H1 (cell line): Measurements from ENCODE around the gene KBTBD2. TPM values are rescaled to one million over a fixed set of nuclear protein-coding genes. Genes with fewer than 3 reads are reported as not detected.

Experiments used
- CTCF ChIA-PET: fragments of 300-600 bp; sonication (Branson Sonifier 250); formaldehyde crosslinking; loops from one replicate; lab custom pipeline; 2021; ENCODE audit not compliant: partially characterized antibody; lab: Charles Lee
- POLR2A ChIA-PET: fragments of 300-600 bp; sonication (Branson Sonifier 250); formaldehyde crosslinking; loops from one replicate; lab custom pipeline; 2021; ENCODE audit warnings: inconsistent platforms; ENCODE audit not compliant: partially characterized antibody; lab: Charles Lee
- DNase-seq, 2 experiments: peaks; one replicate each; pipeline versions ENCODE4 v3.0.0 to v3.0.0-alpha.2; 2010 to 2022; ENCODE audit warnings: low spot score in 2 of 2, low read depth in 1 of 2, mixed read lengths in 1 of 2
- FAIRE-seq: peaks from 2 replicates; lab custom pipeline; 2011; peaks lifted over from hg19 to GRCh38; lab: Jason Lieb, UNC
- H2AFZ ChIP-seq: 2 replicates; pipeline ENCODE4 v1.8.1; 2012; ENCODE audit warnings: low read length, inconsistent platforms
- H2AK5ac ChIP-seq: 2 replicates; pipeline ENCODE4 v1.6.1; 2013; ENCODE audit warnings: low read depth, low read length
- H2BK120ac ChIP-seq: replicated peaks from 2 replicates; pipeline ENCODE3; 2013; ENCODE audit warnings: low read depth, low read length, inconsistent platforms
- H2BK12ac ChIP-seq: 2 replicates; pipeline ENCODE4 v1.6.1; 2013; ENCODE audit warnings: low read depth, low read length
- H2BK15ac ChIP-seq: 2 replicates; pipeline ENCODE4 v1.6.1; 2013; ENCODE audit warnings: low read length
- H2BK20ac ChIP-seq: 2 replicates; pipeline ENCODE4 v1.6.1; 2013; ENCODE audit warnings: low read length
- H2BK5ac ChIP-seq: 2 replicates; pipeline ENCODE4 v1.6.1; 2013; ENCODE audit warnings: low read depth, low read length
- H3K14ac ChIP-seq: 2 replicates; pipeline ENCODE4 v1.6.1; 2013; ENCODE audit warnings: inconsistent platforms; ENCODE audit not compliant: insufficient read length
- H3K18ac ChIP-seq: 2 replicates; pipeline ENCODE4 v1.6.1; 2013; ENCODE audit warnings: low read length; ENCODE audit errors: extremely low read depth
- H3K23ac ChIP-seq: 2 replicates; pipeline ENCODE4 v1.6.1; 2013; ENCODE audit warnings: inconsistent platforms; ENCODE audit not compliant: insufficient read length
- H3K23me2 ChIP-seq: 2 replicates; pipeline ENCODE4 v1.6.1; 2013; ENCODE audit warnings: low read depth, low read length
- H3K27ac ChIP-seq: 2 replicates; pipeline ENCODE4 v1.6.1; 2011; ENCODE audit warnings: low read depth, low read length, inconsistent platforms
- H3K27me3 ChIP-seq, 4 experiments: replicated peaks in 1 of 4; 1 replicate in 1 of 4; 2 replicates in 3 of 4; pipeline versions ENCODE4 v1.6.1 to v1.8.1; 2011 to 2013; ENCODE audit warnings: low read length in 3 of 4, mild to moderate bottlenecking in 3 of 4, inconsistent platforms in 2 of 4, mixed read lengths in 2 of 4, moderate library complexity in 1 of 4; ENCODE audit not compliant: control insufficient read depth in 3 of 4, insufficient read depth in 3 of 4; ENCODE audit errors: extremely low read depth in 1 of 4
- H3K36me3 ChIP-seq, 4 experiments: 2 replicates each; pipeline versions ENCODE4 v1.6.1 to v1.8.1; 2011 to 2013; ENCODE audit warnings: mild to moderate bottlenecking in 4 of 4, low read length in 3 of 4, moderate library complexity in 2 of 4, control low read depth in 1 of 4, inconsistent platforms in 1 of 4; ENCODE audit not compliant: insufficient read depth in 4 of 4, control insufficient read depth in 2 of 4
- H3K4ac ChIP-seq: replicated peaks from 2 replicates; pipeline ENCODE3; 2013; ENCODE audit warnings: low read length, low read depth, mixed read lengths, inconsistent platforms; ENCODE audit not compliant: insufficient read length
- H3K4me1 ChIP-seq, 4 experiments: replicated peaks in 1 of 4; 1 replicate in 1 of 4; 2 replicates in 3 of 4; pipeline versions ENCODE4 v1.6.1 to v1.8.1; 2011 to 2013; ENCODE audit warnings: low read length in 3 of 4, inconsistent platforms in 2 of 4, mixed read lengths in 1 of 4; ENCODE audit not compliant: insufficient read depth in 4 of 4, control insufficient read depth in 3 of 4
- H3K4me2 ChIP-seq, 2 experiments: 2 replicates each; pipeline versions ENCODE4 v1.6.1 to v1.8.1; 2011 to 2013; ENCODE audit warnings: low read depth in 2 of 2, low read length in 2 of 2, control low read depth in 1 of 2, inconsistent platforms in 1 of 2, mild to moderate bottlenecking in 1 of 2; ENCODE audit not compliant: insufficient read depth in 1 of 2
- H3K4me3 ChIP-seq, 4 experiments: fragments of 200-600, 300-600 bp in 1 of 4; sonication (generic), shearing (Covaris generic), sonication (Bioruptor Twin) in 1 of 4; 2 replicates each; pipeline versions ENCODE4 v1.5.1 to v1.8.1; 2011 to 2016; ENCODE audit warnings: low read length in 4 of 4, low read depth in 3 of 4, control low read depth in 2 of 4, inconsistent platforms in 2 of 4, mild to moderate bottlenecking in 2 of 4, mixed read lengths in 1 of 4, moderate library complexity in 1 of 4; ENCODE audit not compliant: insufficient read depth in 2 of 4; ENCODE audit errors: extremely low read depth in 1 of 4
- H3K56ac ChIP-seq: replicated peaks from 2 replicates; pipeline ENCODE3; 2013; ENCODE audit warnings: low read depth, mild to moderate bottlenecking, mixed read lengths, low read length, inconsistent platforms; ENCODE audit not compliant: insufficient read length
- H3K79me1 ChIP-seq: 2 replicates; pipeline ENCODE4 v1.6.1; 2013; ENCODE audit warnings: low read depth, low read length, control low read depth
- H3K79me2 ChIP-seq, 2 experiments: 2 replicates each; pipeline versions ENCODE4 v1.6.1 to v1.8.1; 2012 to 2013; ENCODE audit warnings: low read length in 2 of 2, mild to moderate bottlenecking in 2 of 2, inconsistent platforms in 1 of 2; ENCODE audit not compliant: insufficient read depth in 2 of 2, control insufficient read depth in 1 of 2
- H3K9ac ChIP-seq, 4 experiments: replicated peaks in 1 of 4; 1 replicate in 1 of 4; 2 replicates in 3 of 4; pipeline versions ENCODE4 v1.6.1 to v1.8.1; 2011 to 2013; ENCODE audit warnings: low read depth in 3 of 4, low read length in 3 of 4, control low read depth in 2 of 4, mild to moderate bottlenecking in 2 of 4, moderate library complexity in 2 of 4, inconsistent platforms in 1 of 4; ENCODE audit errors: extremely low read depth in 1 of 4
- H3K9me3 ChIP-seq, 2 experiments: 2 replicates each; pipeline versions ENCODE4 v1.6.1 to v1.8.1; 2012 to 2013; ENCODE audit warnings: mild to moderate bottlenecking in 2 of 2, moderate library complexity in 2 of 2, control low read depth in 1 of 2, inconsistent platforms in 1 of 2, low read depth in 1 of 2, low read length in 1 of 2, mixed read lengths in 1 of 2; ENCODE audit not compliant: insufficient read depth in 2 of 2
- H4K20me1 ChIP-seq, 2 experiments: replicated peaks in 1 of 2; 2 replicates each; pipeline versions ENCODE3 to v1.8.1; 2011 to 2013; ENCODE audit warnings: inconsistent platforms in 2 of 2, low read length in 2 of 2, mild to moderate bottlenecking in 1 of 2; ENCODE audit not compliant: insufficient read depth in 2 of 2, control insufficient read depth in 1 of 2
- H4K5ac ChIP-seq: 2 replicates; pipeline ENCODE4 v1.6.1; 2013; ENCODE audit warnings: low read length, low read depth, mixed read lengths, inconsistent platforms; ENCODE audit not compliant: insufficient read length
- H4K8ac ChIP-seq: 2 replicates; pipeline ENCODE4 v1.8.0; 2013; ENCODE audit warnings: mild to moderate bottlenecking, moderate library complexity, low read length, inconsistent platforms; ENCODE audit not compliant: insufficient read depth; ENCODE audit errors: extremely low read depth
- H4K91ac ChIP-seq: replicated peaks from 2 replicates; pipeline ENCODE3; 2013; ENCODE audit warnings: low read length, mixed read lengths, inconsistent platforms; ENCODE audit not compliant: insufficient read length
- CREB1 ChIP-seq: IDR thresholded peaks from 2 replicates; pipeline ENCODE4 v1.6.1; 2012; ENCODE audit warnings: inconsistent platforms
- FOSL1 ChIP-seq: IDR thresholded peaks from 2 replicates; pipeline ENCODE4 v1.6.1; 2011; ENCODE audit warnings: mild to moderate bottlenecking, low read depth, low read length, moderate library complexity; ENCODE audit not compliant: insufficient read depth
- JUND ChIP-seq: IDR thresholded peaks from 2 replicates; pipeline ENCODE4 v1.6.1; 2011; ENCODE audit warnings: mild to moderate bottlenecking, improper control_type of control experiment, low read length
- POLR2AphosphoS5 ChIP-seq: IDR thresholded peaks from 2 replicates; pipeline ENCODE4 v1.6.1; 2011; ENCODE audit warnings: low read depth, low read length
- WGBS, 2 experiments: shearing (Covaris generic) in 1 of 2; methylation state at CpG; one replicate each; pipeline versions ENCODE4 v1.1.6 to v1.1.7; 2013 to 2015; ENCODE audit warnings: low lambda C conversion rate in 2 of 2, mixed read lengths in 2 of 2, inconsistent platforms in 1 of 2, low coverage in 1 of 2, missing lambda C conversion rate in 1 of 2; ENCODE audit not compliant: insufficient replicate concordance in 2 of 2, insufficient coverage in 1 of 2, insufficient read length in 1 of 2; ENCODE audit errors: extremely low coverage in 1 of 2, missing lambda C conversion rate in 1 of 2; 5-methylcytosine and 5-hydroxymethylcytosine counted together
- polyA plus RNA-seq, 7 experiments: library from polyadenylated mRNA; depleted of rRNA in 3 of 7; stranded (reverse) in 5 of 7; unstranded in 2 of 7; fragments of >200 nt in 5 of 7; fragments of 200-250 nt in 2 of 7; gene quantifications; 1 replicate in 5 of 7; 2 replicates in 1 of 7; 4 replicates in 1 of 7; pipeline versions ENCODE4 v1.2.1 to v1.2.3, GENCODE V29; 2011 to 2013; ENCODE audit warnings: missing spikeins in 2 of 7, mixed read lengths in 2 of 7
- total RNA-seq: library from RNA; stranded (reverse); fragmentation: NEBNext Ultra II Directional; extraction: Animal tissue kit (Norgen Biotek cat#: 25700); gene quantifications from 2 replicates; pipeline ENCODE4 v1.2.1, GENCODE V29; 2021
- TF ChIP-seq, protein P1 (sequence below): IDR thresholded peaks from 2 replicates; pipeline ENCODE4 v1.6.1; 2011; ENCODE audit warnings: low read length, improper control_type of control experiment

The KBTBD2 gene
- total and polyA plus RNA-seq, 2 of the 8 experiments (the other 6 are each of a cell fraction or from before 2014, with no cell fraction given): 13.1 to 25.7 TPM

DNA sequence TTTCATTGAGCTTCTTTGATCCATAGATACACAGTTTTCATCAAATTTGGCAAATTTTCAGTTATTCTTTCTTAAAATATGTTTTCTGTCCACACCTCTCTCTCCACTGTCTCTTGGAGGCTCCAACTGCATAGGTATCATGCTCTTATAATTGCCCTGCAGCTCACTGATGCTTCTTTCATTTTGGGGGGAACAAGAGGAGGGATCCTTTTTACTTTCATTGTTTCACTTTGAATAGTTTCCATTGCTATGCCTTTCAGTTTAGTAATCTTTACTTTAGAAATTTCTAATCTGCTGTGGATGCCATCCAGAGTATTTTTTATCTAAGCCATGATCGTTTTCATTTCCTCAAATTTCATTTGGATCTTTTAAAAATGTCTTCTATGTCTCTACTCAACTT lies 32.9 kb downstream of the KBTBD2 start:
- H2BK15ac ChIP-seq: no peak overlapping the region
- H3K14ac ChIP-seq: no peak overlapping the region
- no peak overlapping the region for H2AFZ ChIP-seq
- no peak overlapping the region for H4K8ac ChIP-seq
- H4K20me1 ChIP-seq: peaks cover 0 to 3% of the 10 kb centered on the region in 2 experiments
- ChIA-PET CTCF (interaction anchor here (4.6 kb wide), 1 partner anchor 13 kb away, joined by 23 read pairs; no protein-coding TSS in a partner anchor), POLR2A (no interaction called here)
- H2BK20ac ChIP-seq: no peak overlapping the region
- H4K5ac ChIP-seq: no peak overlapping the region
- H2BK5ac ChIP-seq: no peak overlapping the region
- 63% methylated on average over 1 of the region's 1 CpG; no CpG with 5 or more reads in 1 of the 2 experiments for WGBS, 2 experiments
- no peak overlapping the region for H3K4me3 ChIP-seq
- no peaks in the 10 kb centered on the region for H3K79me2 ChIP-seq
- no peak overlapping the region for H3K56ac ChIP-seq
- H2BK12ac ChIP-seq: no peak overlapping the region
- no peak overlapping the region for H3K27ac ChIP-seq
- no peaks in the 10 kb centered on the region for H3K36me3 ChIP-seq
- no peak overlapping the region for H3K9ac ChIP-seq
- no peaks in the 10 kb centered on the region for H3K27me3 ChIP-seq
- no peak overlapping the region for H2AK5ac ChIP-seq
- H3K23ac ChIP-seq: no peak overlapping the region
- TF ChIP-seq CREB1 (no peak), FOSL1 (no peak), JUND (no peak), POLR2AphosphoS5 (no peak)
- TF ChIP-seq, protein P1, sequence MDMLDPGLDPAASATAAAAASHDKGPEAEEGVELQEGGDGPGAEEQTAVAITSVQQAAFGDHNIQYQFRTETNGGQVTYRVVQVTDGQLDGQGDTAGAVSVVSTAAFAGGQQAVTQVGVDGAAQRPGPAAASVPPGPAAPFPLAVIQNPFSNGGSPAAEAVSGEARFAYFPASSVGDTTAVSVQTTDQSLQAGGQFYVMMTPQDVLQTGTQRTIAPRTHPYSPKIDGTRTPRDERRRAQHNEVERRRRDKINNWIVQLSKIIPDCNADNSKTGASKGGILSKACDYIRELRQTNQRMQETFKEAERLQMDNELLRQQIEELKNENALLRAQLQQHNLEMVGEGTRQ: no peak
- H2BK120ac ChIP-seq: no peak overlapping the region
- H3K18ac ChIP-seq: no peak overlapping the region
- H4K91ac ChIP-seq: no peak overlapping the region
- no peak for DNase-seq
- H3K23me2 ChIP-seq: peaks cover 2% of the 10 kb centered on the region; the same call in 1 of the 2 replicates
- no peak overlapping the region for H3K4ac ChIP-seq
- H3K9me3 ChIP-seq: no peaks in the 10 kb centered on the region
- no peak overlapping the region for H3K4me2 ChIP-seq
- no peak for FAIRE-seq
- 0 out of 2 replicates have a peak, but pooled peaks cover 2% of the 10 kb centered on the region for H3K79me1 ChIP-seq
- H3K4me1 ChIP-seq: peaks cover 0 to 3% (median under 1%) of the 10 kb centered on the region in 4 experiments; a peak in 3 of 7 replicates
